Measurements from ENCODE around the gene FBXO40. TPM values are rescaled to one million over a fixed set of nuclear protein-coding genes. Genes with fewer than 3 reads are reported as not detected.

FBXO40 gene
- total and polyA plus RNA-seq, 10 of the 15 experiments (the other 5 are each of a cell fraction or from before 2014, with no cell fraction given): 0.03 to 0.05 (median 0.04) TPM; not detected in 7

DNA sequence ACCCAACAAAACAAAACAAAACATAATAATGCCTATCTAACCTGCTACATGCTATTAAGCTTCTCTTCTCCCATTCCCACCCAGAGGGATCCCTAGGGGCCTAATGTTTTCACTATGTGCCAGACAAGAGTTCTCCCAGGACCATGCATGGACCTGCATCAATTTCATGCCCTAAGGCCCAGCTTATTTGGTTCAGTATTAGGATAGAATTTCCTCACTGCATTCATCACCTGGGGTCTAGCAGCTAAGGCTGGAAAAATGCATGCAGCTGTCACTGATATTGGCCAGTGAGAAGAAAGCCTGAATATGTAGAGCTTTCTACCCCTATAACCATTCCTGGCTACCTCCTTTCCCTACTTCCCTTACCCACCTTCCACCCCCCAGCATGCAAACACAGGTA, 69.6 kb downstream of the FBXO40 start:
- ChIA-PET SMC1A (ENCODE audit: uncharacterized antibody, unreplicated experiment) (interaction anchor here (1.3 to 4.1 kb wide), 3 partner anchors 15 to 438 kb away, joined by 3 to 18 read pairs (median 4); partner anchors contain the start of gene POLQ), POLR2A (interaction anchor here (0.6 to 0.9 kb wide), 2 partner anchors 18 to 47 kb away, joined by 4 read pairs; no protein-coding TSS in a partner anchor), RAD21 (ENCODE audit: unreplicated experiment) (interaction anchor here (0.6 kb wide), 1 partner anchor 94 kb away, joined by 3 read pairs; no protein-coding TSS in a partner anchor), CTCF (no interaction called here)
- H3K4me1 ChIP-seq (ENCODE audit: control insufficient read depth, insufficient read depth, low read length): peaks cover 26% of the 10 kb centered on the region
- intact Hi-C loops (cut with micrococcal nuclease; ENCODE audit: unreplicated experiment) (loop anchor here (10.0 kb wide), 2 partner anchors 332 to 432 kb away; no protein-coding TSS in a partner anchor), in situ Hi-C loops (cut with MboI) (no loop called here)
- H3K27ac ChIP-seq (ENCODE audit: control insufficient read depth, insufficient read depth): no peak overlapping the region
- H3K9ac ChIP-seq (ENCODE audit: control insufficient read depth, insufficient read depth, low read length): no peak overlapping the region
- no peaks in the 10 kb centered on the region for H3K27me3 ChIP-seq (replicated peaks in 1 of 2; ENCODE audit: control insufficient read depth in 2 of 2, insufficient read depth in 2 of 2, low read length in 1 of 2)
- H3K4me2 ChIP-seq (ENCODE audit: control insufficient read depth, insufficient read depth): no peak overlapping the region
- H4K20me1 ChIP-seq (ENCODE audit: control insufficient read depth, insufficient read depth): no peaks in the 10 kb centered on the region
- DNase-seq (ENCODE audit: low read depth, low spot score): no peak
- H2AFZ ChIP-seq (ENCODE audit: control insufficient read depth, low read depth, low read length): no peak overlapping the region
- peaks cover 29% of the 10 kb centered on the region for H3K79me2 ChIP-seq (ENCODE audit: control insufficient read depth, insufficient read depth, low read length)
- no peak overlapping the region for H3K4me3 ChIP-seq
- no peak for FAIRE-seq
- ATAC-seq: no peak
- no TSS peak for BruUV-seq (replicated peaks)
- peaks cover 1% of the 10 kb centered on the region; the same call in 2 of the 3 replicates for H3K9me3 ChIP-seq (replicated peaks; ENCODE audit: control insufficient read depth, insufficient read depth, low read length)
- peaks cover 2 to 32% of the 10 kb centered on the region in 2 experiments for H3K36me3 ChIP-seq (ENCODE audit: control insufficient read depth in 2 of 2, insufficient read depth in 2 of 2, low read length in 1 of 2)
- TF ChIP-seq IRF5 (IDR thresholded peaks at IDR 0.05; ENCODE audit: borderline replicate concordance) (no peak), SUZ12 (IDR thresholded peaks at IDR 0.05; ENCODE audit: unreplicated experiment) (no peak), TAF1 (IDR thresholded peaks at IDR 0.05; ENCODE audit: borderline replicate concordance, low read depth, low read length) (no peak), GABPA (IDR thresholded peaks at IDR 0.05; ENCODE audit: low read depth) (no peak), ZBED1 (IDR thresholded peaks at IDR 0.05; ENCODE audit: borderline replicate concordance) (no peak), TCF3 (IDR thresholded peaks at IDR 0.05; ENCODE audit: borderline replicate concordance, insufficient read depth, low read depth, low read length) (no peak)
